GM12801 (cell line): ENCODE data around the gene MTFR1L.

Source experiments
- CTCF ChIP-seq: IDR thresholded peaks from one replicate; pipeline ENCODE4 v1.5.1; 2011; ENCODE audit warnings: control low read depth; ENCODE audit not compliant: insufficient read length; ENCODE audit errors: extremely low read depth

Gene MTFR1L

GRCh38 chr1:25854554-25854953 lies 34.8 kb downstream of the MTFR1L start:
- TF ChIP-seq CTCF, result no peak

GRCh38 chr1:25856856-25857255 lies 37.1 kb downstream of the MTFR1L start:
- no peak for TF ChIP-seq CTCF

GRCh38 chr1:25858494-25858893 lies 38.7 kb downstream of the MTFR1L start:
- no peak for TF ChIP-seq CTCF

DNA sequence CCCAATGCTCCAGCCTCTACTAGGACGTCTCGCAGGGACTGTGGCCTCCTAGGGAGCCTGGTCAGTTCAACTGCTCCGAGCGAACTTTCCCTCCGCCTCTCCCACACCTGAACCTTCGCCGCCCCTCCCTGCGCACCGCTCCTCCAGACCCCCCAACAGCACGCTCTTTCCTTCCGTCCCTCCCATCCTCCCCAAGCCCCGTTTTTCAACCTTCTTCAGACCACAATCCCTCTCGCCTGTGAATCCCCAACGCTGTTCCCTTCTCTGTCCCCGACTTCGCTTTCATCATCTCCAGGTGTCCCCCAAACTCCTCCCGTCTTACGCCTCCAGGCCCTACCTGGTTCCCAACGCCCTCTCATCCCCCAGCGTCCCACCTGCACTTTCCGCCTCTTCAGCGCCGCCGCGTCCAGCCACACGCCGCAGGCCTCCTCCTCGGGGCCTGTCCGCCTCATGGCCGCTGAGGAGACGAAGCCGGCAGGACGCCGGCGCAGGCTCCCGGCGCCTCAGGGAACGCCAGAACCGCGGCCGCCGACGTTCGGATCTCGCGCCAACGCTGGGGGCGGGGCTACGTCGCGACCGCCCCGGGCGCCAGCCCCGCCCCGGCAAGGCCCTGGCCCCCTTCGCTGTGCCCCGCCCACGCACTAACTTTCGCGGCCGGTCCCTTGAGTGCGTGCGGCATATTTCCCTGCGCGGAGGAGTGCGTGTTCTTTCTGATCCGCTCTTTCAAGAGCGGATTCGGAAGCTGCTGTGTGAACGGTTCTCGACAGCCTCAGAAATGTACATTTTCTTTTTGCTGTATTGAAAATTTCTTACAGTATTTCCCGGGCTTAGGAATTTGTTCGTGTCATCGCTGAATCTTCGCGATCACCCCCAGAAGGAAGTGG lies 39.4 kb downstream of the MTFR1L start, which contains the start of gene AUNIP:
Gene AUNIP, minus strand, starts transcription at position 552 of the 884 bp plus-strand sequence. Its CDS starts 100 bp downstream, at position 452.
- no peak for TF ChIP-seq CTCF

- no peak for TF ChIP-seq CTCF
Observed at GRCh38 chr1:25861316-25862286, 41.8 kb downstream of the MTFR1L start.

GRCh38 chr1:25862785-25863485 lies 43.2 kb downstream of the MTFR1L start:
- TF ChIP-seq CTCF, result no peak
